ENCODE results near the gene UBE2E3.
A peak's percentile ranks its signal among the peaks of the same experiment; 100 is the strongest.
"Not testable (repeated sequence)": the region's sequence is repeated elsewhere in the genome, so short reads cannot be mapped to it uniquely, and the experiment has no call there.

The UBE2E3 gene

DNA sequence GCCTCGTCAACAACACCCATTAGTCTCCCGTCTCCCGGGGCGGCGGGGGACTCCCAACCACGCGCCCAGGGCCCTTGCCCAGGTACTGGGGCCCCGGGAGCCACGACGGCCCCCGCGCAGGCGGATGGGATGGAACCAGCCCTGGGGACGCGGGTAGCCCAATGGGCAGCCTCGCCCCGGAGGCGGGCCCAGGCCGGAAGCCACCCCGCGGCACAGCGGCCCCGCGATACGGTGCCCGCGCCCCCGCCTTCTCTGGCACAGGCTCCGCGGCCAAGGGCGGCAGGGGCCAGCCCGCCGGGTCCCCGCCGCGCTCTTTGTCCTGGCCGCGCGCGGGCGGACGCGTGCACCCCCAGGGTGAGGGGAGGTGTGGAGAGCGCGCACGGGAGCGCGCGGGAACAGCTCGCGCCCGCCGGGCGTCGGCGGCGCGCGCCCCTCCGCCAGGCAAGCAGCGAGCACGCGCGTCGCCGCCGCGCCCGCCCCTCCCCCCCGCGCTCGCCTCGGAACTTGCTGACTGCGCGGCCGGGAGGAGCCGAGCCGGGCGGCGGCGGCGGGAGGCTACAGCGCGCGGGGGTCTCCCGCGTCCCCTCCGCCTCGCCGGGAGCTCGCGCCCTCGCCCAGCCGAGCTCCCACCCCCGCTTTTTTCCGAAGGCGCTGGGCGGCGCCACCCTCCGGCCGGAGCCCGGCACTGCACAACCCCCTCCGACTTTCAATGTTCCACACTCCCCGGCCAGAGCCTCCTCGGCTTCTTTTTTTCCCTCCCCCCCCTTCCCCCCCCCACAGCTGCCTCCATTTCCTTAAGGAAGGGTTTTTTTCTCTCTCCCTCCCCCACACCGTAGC lies at the start of gene UBE2E3:
UBE2E3 (plus strand) TSS at position 500 of the 837 bp plus-strand sequence. CDS start 1,438 bp downstream, outside the sequence.
- DNase-seq (ENCODE audit: low read depth, low spot score), result peak; percentile 67

DNA sequence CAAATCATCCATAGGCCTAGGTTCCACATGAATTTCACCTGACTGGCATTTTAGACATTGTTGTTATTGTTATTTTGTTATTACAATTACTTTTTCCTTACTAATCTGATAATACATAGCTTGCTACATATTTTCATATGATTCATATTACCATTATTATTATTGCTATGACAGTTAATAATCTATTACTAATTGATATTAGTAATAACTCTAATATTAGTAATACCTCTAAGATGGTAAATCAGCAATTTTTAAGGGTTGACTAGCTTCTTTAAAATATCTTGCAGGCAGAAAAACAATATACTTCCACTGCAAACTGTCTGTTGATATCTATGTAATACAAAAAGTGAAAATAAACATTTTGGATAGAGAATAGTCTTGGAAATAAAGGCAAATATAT lies 48.6 kb upstream of the UBE2E3 start:
- DNase-seq (ENCODE audit: low read depth, low spot score), result no peak

DNA sequence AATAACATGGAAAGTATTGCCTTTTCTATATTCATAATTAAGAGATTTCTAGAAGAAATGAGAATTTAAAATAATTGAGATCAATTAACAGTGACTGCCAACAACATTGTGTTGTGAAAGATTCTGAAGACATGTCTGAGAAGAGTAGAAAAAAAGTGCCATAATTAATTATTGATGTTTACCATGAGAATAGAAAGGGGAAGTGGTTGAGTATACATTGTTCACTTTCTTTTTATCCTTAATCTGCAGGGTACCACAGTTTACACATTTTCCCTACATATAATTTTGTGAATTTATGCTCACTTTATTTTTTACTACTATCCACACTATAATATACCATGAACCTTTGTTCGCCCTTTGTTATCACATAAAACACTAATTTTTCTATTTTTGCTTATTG lies 47.1 kb upstream of the UBE2E3 start:
- DNase-seq (ENCODE audit: low read depth, low spot score), result no peak

DNA sequence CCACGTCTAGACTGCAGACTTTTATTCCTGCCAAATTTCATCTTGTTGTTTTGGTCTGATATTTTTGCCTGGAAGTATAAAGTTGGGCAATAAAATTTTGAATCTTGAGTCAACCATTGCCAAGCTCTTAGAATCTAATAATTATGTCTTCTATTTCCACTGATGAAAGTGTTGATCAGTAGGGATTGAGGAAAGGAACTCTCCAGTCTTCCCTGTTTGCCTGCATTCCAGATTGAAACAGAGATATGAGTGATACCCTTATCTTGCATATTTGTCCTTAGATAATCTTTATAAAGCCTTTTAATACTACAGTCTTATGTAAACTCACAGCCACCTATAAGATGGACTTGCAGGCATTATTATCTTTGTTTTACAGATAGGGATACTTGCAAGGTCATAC lies 45.5 kb upstream of the UBE2E3 start:
- no peak for DNase-seq (ENCODE audit: low read depth, low spot score)

DNA sequence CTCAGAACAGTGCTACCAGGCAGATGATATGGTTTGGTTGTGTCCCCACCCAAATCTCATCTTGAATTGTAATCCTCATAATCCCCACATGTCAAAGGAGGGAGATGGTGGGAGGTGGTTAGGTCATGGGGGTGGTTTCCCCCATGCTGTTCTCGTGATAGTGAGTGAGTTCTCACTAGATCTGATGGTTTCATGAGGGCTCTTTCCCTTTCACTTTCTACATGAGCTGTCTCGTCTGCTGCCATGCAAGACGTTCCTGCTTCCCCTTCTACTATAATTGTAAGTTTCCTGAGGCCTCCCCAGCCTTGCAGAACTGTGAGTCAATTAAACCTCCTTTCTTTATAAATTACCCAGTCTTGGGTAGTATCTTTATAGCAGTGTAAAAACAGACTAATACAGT lies 42.9 kb upstream of the UBE2E3 start:
- DNase-seq (ENCODE audit: low read depth, low spot score), result not testable (repeated sequence)

DNA sequence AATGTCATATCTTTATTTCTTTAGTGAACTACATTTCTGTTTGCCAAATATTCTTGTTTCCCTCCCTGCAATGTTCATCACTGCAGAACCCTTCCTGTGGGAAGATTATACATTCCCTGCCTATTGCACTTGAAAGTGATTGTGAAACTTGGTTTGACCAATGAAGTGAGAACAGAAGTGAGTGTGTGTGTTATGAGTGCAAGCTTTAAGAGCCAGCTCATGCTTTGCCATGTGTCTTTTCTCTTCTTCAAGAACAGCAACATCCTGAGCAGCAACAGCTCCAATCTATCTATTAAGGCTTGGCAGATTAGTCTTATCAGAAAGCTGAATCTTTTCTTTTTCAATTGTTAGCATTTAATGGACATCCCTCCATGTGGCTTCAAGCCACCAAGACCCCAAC lies 42.0 kb upstream of the UBE2E3 start:
- no peak for DNase-seq (ENCODE audit: low read depth, low spot score)

DNA sequence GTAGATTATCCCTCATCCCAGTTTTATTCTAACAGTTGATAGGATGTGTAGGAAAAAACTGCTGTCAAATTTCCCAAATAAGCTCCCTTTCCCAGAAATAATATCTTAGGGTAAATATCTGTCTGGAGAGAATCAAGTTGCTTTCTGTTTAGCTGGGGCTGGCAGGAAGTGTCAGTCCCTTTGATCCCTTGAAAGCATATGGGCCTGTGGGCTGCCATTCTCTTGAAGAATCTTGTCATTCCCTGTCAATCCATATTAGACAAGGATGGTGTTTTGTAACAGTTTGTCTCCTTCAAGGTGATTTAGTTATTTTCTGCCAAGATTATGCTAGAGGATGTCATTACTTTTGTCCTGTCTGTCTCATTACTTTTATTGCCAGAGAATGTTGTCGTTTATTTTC lies 37.1 kb upstream of the UBE2E3 start:
- DNase-seq (ENCODE audit: low read depth, low spot score), result no peak

DNA sequence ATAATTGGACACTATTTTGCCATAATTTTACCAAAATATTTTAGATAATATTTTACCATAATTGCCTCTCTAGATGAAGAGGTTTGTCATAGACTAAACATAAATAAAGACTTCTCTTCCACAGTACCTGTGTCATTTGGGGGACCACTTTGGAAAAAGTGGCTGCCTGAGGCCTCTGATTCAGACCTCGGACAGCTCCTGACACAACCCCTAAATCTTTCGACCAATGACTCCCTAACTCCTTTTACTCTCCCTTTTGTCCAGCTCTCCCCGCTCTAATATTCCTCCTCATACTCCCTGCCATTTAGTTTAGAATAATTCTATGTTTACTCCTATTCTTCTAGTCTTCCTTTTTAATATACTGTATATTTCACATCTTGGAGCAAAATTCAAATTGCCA lies 36.0 kb upstream of the UBE2E3 start:
- no peak for DNase-seq (ENCODE audit: low read depth, low spot score)

DNA sequence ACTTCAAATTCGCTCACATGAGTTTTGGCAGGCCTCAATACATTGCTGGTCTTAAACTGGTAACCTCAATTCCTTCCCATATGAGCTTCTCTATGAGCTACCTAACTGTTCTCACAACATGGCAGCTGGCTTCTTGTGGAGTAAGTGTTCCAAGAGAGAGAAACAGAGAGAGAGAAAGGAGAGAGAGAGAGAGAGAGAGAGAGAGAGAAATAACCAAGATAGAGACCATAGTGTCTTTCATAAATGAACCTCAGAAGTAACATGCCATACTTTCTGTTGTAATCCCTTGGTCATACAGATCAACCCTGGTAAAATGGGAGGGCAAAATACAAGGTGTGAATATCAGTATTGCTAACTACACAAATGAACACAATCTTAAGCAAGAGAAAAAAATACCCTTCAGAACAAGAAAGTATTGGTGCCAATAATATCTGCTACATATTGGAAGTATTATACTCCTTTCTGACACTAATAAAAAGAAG lies 33.2 kb upstream of the UBE2E3 start:
- no peak for DNase-seq (ENCODE audit: low read depth, low spot score)

DNA sequence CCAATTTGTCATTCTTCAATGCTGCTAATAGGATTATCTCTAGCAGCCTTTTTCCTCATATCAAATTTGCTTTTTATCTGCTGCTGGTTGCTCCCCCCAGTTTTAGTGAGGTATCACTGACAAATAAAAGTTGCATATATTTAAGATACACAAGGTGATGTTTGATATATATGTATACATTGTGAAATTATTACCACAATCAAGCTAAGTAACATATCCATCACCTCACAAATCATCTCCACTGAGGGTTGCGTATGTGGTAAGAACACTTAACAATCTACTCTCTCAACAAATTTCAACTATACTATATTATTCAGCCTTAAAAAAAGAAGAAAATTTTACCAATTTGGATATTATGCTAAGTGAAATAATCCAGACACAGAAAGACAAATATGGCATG lies 30.5 kb upstream of the UBE2E3 start:
- DNase-seq (ENCODE audit: low read depth, low spot score), result no peak

DNA sequence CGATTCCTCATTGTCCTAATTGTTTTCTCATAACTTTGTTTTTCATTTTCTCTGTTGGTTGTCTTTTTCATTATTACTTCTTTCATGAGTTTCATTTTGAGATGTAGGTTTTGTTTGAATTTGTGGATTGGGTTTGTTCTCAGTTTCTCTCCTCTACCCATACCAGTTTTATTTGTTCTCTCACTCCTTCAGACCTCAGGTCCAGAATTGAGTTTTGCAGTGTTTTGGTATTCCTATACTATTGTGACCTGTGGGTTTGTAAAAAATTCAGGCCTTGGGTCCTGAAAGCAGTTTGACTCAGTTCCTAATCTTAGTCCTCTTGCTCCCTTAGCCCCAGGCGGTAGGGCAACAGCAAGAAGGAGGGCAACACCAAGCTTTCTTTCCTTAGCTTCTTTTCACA lies 28.3 kb upstream of the UBE2E3 start:
- no peak for DNase-seq (ENCODE audit: low read depth, low spot score)

DNA sequence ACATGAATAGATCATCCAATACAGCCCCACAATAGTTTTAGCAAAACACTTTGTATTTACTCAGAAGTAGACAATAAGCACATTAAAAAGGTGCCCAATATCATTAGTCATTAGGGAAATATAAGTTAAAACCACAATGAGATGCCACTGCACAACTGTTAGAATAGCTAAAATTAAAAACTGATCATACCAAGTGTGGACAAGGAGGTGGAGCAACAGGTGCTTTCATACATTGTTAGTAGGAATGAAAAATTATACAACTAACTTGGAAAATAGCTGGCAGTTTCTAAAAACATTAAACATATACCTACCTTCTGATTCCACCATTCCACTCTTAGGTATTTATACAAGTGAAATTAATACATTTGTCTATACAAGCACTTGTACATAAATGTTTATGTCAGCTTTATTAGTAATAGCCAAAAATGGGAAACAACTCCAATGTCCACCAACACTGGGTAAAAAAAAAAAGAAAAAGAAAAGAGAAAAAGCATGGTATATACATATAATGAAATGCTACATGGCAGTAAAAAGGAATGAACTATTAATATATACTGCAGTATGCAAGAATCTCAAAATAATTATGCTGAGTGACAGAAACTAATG lies 27.6 kb upstream of the UBE2E3 start:
- no peak for DNase-seq (ENCODE audit: low read depth, low spot score)

DNA sequence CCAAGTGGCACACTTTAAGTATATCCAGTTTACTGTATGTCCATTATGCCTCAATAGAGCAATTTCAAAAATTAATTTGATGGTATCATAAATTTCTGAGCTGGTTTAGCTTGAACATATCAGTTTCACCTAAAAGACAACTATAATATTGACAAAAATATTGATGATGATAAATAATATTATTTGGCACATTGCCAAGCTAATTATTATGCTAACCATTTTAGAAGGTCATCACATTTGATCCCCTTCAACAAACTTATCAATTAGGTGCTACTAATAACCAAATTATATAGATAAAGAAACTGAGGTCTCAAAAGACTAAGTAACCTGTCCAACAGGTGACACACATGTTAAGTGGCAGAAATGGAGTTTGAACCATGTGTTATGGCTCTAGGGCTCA lies 26.9 kb upstream of the UBE2E3 start:
- no peak for DNase-seq (ENCODE audit: low read depth, low spot score)

DNA sequence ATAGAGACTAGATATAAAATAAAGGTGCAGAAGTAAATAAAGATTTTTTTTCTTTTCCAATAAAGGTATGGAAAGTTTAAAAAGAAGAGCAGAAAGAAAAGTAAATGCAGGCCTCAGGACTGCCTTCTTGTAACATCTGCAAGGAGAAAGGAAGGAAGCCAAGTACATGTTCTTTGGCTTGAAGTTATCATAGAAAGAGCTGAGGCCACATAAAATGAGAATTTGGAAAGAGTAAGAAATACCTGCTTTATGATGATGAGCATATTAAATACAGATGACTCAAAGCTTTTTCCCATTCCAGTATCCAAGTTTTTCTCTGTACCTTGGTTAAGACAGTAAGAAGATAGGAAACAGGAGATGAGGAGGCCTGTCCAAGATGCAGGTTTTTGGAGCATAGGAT lies 25.3 kb upstream of the UBE2E3 start:
- DNase-seq (ENCODE audit: low read depth, low spot score), result no peak

DNA sequence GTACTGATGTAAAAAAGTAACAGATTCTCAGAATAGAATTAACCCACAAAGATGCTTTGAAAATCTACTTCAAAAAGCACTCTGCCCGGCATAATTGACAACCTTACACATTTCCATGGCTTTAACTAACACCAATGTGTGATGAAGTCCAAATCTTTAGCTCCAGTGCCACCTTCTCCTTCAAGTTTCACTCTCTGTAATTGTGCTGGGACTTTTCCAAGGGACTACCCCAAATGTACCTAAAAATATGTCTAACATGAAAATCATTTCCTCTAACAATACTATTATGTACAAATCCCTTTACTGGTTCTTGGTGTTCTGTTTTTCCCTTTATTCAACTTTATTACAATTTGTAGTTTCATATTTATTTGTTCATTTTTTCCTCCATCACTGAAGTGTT lies 20.6 kb upstream of the UBE2E3 start:
- DNase-seq (ENCODE audit: low read depth, low spot score), result no peak

DNA sequence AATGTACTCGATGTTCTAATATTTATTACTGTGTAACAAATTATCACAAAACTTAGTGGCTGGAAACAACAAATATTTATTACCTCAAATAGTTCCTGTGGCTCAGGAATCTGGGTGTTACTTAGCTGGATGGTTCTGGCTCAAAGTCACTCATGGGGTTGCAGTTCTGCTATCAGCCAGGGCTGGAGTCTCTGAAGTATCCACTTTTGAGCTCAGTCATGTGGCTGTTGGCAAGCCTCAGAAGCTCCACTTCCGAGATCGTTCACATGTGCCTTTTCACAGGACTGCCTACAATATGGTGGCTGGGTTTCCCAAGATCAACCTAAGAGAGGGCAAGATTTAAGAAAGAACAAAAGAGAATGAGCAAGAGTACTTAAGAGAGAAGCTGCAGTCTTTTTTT lies 19.4 kb upstream of the UBE2E3 start:
- DNase-seq (ENCODE audit: low read depth, low spot score), result no peak

DNA sequence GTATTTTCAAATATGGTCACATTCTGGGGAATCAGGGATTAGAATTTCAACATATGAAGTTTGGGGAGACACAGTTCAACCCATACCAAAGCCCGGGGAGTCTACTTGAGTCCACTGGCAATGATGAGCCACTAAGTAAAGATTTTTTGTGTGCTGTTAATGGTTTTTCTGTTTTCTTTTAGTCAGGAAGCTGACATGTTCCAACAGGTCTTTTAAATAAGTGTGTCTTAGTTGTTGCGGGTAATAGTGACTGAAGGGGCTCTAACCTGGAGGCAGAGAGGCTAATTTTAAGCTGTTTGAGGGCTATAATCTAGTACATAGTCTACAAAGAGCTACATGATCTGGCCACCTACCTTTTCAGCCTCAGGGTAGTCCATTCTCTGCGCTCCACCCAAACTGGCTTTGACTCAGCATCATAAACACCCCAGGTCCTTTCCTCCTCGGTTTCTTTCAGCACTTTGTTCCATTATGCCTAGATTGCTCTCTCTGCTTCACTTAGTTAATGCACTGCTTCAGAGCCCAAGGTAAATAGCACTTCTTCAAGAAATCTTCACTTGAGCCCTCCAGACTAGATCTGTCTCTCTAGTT lies 17.6 kb upstream of the UBE2E3 start:
- DNase-seq (ENCODE audit: low read depth, low spot score), result no peak

DNA sequence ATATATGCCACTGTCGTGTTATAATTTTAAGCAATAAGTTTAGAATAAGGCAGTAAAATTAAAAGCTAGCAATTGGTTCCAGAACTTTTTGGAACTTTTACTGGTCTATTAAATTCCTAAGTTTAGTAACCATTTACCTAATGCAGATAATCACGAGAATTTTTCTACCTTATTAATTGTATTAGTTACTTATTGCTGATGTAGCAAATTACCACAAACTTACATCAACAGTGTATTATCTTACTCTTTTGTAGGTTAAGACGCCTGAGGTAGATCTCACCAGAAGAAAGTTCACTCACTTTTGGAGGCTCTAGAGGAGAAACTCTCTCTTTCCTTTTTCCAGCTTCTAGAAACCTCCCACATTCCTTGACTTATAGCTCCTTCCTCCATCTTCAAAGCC lies 14.0 kb upstream of the UBE2E3 start:
- no peak for DNase-seq (ENCODE audit: low read depth, low spot score)

DNA sequence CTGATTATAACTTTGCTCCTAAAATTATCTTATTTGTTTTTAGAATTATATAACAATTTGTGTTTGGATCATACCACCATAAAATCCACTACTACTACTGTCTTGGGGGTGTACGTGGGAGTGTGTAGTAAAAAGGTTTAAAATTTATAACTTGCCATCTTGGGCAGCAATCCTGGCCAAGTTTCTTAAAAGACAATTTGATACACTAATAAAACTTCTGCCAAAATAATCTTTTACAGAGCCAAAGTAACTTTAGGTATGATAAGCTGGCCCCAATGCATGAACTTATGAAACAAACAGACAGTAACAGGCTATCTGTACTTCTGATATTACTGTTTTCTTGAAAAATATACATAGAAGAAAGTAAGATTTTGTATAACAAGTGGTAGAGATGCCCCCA lies 11.3 kb upstream of the UBE2E3 start:
- no peak for DNase-seq (ENCODE audit: low read depth, low spot score)

DNA sequence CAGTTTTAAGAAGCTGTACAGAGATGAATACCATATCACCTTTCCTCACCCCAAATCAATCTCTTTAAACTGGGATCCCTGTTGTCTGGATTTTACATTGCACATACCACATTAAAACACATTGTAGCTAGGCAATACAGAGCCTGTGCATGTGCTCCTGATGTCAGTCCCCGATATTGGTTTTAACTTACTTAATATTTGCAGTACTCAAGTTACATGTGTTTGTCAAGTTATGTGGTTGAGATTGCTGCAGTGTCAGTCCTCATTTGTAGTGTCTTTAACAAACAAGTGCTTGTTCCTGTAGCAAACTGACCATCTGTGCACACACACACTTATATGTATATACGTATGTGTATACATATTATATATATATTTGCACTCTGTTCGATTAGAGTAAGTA lies 10.4 kb upstream of the UBE2E3 start:
- no peak for DNase-seq (ENCODE audit: low read depth, low spot score)

DNA sequence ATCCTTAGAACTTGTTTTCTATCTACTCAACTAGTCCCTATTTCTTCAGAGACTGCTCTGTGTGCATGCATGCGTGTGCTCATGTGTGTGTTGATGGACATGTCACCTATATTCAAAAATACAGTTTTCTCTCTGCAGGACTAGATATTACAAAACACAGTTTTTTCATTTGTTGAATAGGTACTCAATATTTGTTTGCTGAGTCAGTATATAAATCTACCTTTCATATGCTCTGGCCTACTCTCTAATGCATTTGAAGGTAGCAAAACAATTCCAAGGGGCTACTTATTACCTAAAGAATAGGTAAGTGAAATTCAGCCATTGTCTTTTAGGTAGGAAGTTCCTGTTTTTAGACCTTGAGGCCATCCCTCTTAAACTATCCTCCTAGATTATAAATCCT lies 8.6 kb upstream of the UBE2E3 start:
- DNase-seq (ENCODE audit: low read depth, low spot score), result no peak

DNA sequence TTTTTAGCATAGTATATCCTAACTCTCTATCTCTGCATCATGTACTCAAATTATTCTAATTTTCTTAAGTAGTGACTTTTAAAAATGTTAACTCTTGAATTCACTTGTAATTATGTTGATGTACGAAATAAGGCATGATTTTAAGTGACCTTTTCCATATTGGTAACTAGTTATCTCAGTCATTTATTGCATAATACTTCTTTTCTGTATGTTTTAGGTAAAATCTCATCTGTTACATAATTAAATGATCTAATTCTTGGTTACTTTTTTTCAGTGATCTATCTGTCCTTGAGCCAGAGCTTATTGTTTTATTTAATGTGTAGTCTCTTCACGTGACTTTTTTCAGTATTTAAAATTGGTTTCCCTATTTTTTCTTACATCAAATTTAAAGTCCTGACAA lies 4.8 kb upstream of the UBE2E3 start:
- DNase-seq (ENCODE audit: low read depth, low spot score), result no peak
